ENCODE measurements around the gene OSBP2.
"Not testable (repeated sequence)": the region's sequence is repeated elsewhere in the genome, so short reads cannot be mapped to it uniquely, and the experiment has no call there.

OSBP2 gene

GRCh38 chr22:30676565-30676964 is 18.1 kb upstream of the OSBP2 start:
- not testable (repeated sequence) for DNase-seq (ENCODE audit: low read depth)

- DNase-seq (ENCODE audit: low read depth), result not testable (repeated sequence)
These were observed 14.6 kb upstream of the OSBP2 start for GRCh38 chr22:30679895-30680690.

GRCh38 chr22:30680991-30681770 is 13.5 kb upstream of the OSBP2 start:
- DNase-seq (ENCODE audit: low read depth), result no peak

- no peak for DNase-seq (ENCODE audit: low read depth)
These were observed 12.8 kb upstream of the OSBP2 start for GRCh38 chr22:30681831-30682230.

- DNase-seq (ENCODE audit: low read depth), result no peak
These were observed 9.5 kb upstream of the OSBP2 start for GRCh38 chr22:30685178-30685577.

GRCh38 chr22:30687358-30687757 is 7.3 kb upstream of the OSBP2 start:
- DNase-seq (ENCODE audit: low read depth), result no peak

GRCh38 chr22:30689622-30690021 is 5.1 kb upstream of the OSBP2 start:
- DNase-seq (ENCODE audit: low read depth), result no peak

GRCh38 chr22:30691204-30691603 is 3.5 kb upstream of the OSBP2 start:
- no peak for DNase-seq (ENCODE audit: low read depth)

GRCh38 chr22:30694171-30694639 is 469 bp upstream of the OSBP2 start:
- peak; percentile 49 for DNase-seq (ENCODE audit: low read depth)

- peak; percentile 3 for DNase-seq (ENCODE audit: low read depth)
These were observed 727 bp downstream of the OSBP2 start for GRCh38 chr22:30695351-30695851.

- no peak for DNase-seq (ENCODE audit: low read depth)
These were observed 1.4 kb downstream of the OSBP2 start for GRCh38 chr22:30695871-30696655.

- no peak for DNase-seq (ENCODE audit: low read depth)
These were observed 3.3 kb downstream of the OSBP2 start for GRCh38 chr22:30697975-30698374.

- DNase-seq (ENCODE audit: low read depth), result no peak
These were observed 7.2 kb downstream of the OSBP2 start for GRCh38 chr22:30701872-30702271.

GRCh38 chr22:30702856-30703255 is 8.2 kb downstream of the OSBP2 start:
- no peak for DNase-seq (ENCODE audit: low read depth)

GRCh38 chr22:30704978-30705377 is 10.3 kb downstream of the OSBP2 start:
- no peak for DNase-seq (ENCODE audit: low read depth)

- peak; percentile 12 for DNase-seq (ENCODE audit: low read depth)
These were observed 11.3 kb downstream of the OSBP2 start for GRCh38 chr22:30705710-30706651.

GRCh38 chr22:30709980-30710379 is 15.3 kb downstream of the OSBP2 start:
- DNase-seq (ENCODE audit: low read depth), result peak; percentile 30

- DNase-seq (ENCODE audit: low read depth), result no peak
These were observed 17.4 kb downstream of the OSBP2 start for GRCh38 chr22:30712094-30712493.

- no peak for DNase-seq (ENCODE audit: low read depth)
These were observed 19.4 kb downstream of the OSBP2 start for GRCh38 chr22:30714062-30714461.

GRCh38 chr22:30717331-30717921 is 22.8 kb downstream of the OSBP2 start:
- DNase-seq (ENCODE audit: low read depth), result no peak

GRCh38 chr22:30717952-30718351 is 23.3 kb downstream of the OSBP2 start:
- no peak for DNase-seq (ENCODE audit: low read depth)

All from activated T-cell treated with anti-CD3 and anti-CD28 coated beads for 48 hours (primary cell).